GM23248 (cell line): ENCODE results near the gene LIN28B. TPM values are rescaled to one million over a fixed set of nuclear protein-coding genes. Genes with fewer than 3 reads are reported as not detected.

Source experiments
- DNase-seq: peaks from one replicate; pipeline ENCODE4 v3.0.0-alpha.2; 2015
- H2AFZ ChIP-seq: fragments of 200-600 bp; sonication (generic); 2 replicates; pipeline ENCODE4 v1.6.1; 2016; ENCODE audit warnings: antibody characterized with exemption
- H3F3A ChIP-seq: fragments of 200-600 bp; sonication (generic); 2 replicates; pipeline ENCODE4 v1.6.1; 2016; ENCODE audit warnings: mild to moderate bottlenecking, antibody characterized with exemption, mixed run types; ENCODE audit not compliant: insufficient read depth
- H3K27ac ChIP-seq: fragments of 200-600 bp; sonication (generic); 2 replicates; pipeline ENCODE4 v1.5.1; 2016; ENCODE audit warnings: mild to moderate bottlenecking
- H3K27me3 ChIP-seq: fragments of 200-600 bp; sonication (generic); replicated peaks from 2 replicates; pipeline ENCODE4 v1.6.1; 2016; ENCODE audit warnings: mild to moderate bottlenecking; ENCODE audit not compliant: insufficient read depth
- H3K36me3 ChIP-seq: fragments of 200-600 bp; sonication (generic); 2 replicates; pipeline ENCODE4 v1.6.1; 2016; ENCODE audit warnings: low read depth, mild to moderate bottlenecking
- H3K4me1 ChIP-seq: fragments of 200-600 bp; sonication (generic); 2 replicates; pipeline ENCODE4 v1.6.1; 2016; ENCODE audit warnings: mild to moderate bottlenecking; ENCODE audit not compliant: insufficient read depth
- H3K4me2 ChIP-seq: fragments of 200-600 bp; sonication (generic); one replicate; pipeline ENCODE4 v1.6.1; 2016; ENCODE audit warnings: mild to moderate bottlenecking; ENCODE audit not compliant: unreplicated experiment
- H3K4me3 ChIP-seq: fragments of 200-600 bp; sonication (generic); 2 replicates; pipeline ENCODE4 v1.5.1; 2016; ENCODE audit warnings: mild to moderate bottlenecking
- H3K79me2 ChIP-seq: fragments of 200-600 bp; sonication (generic); 2 replicates; pipeline ENCODE4 v1.6.1; 2016; ENCODE audit warnings: mild to moderate bottlenecking; ENCODE audit not compliant: insufficient read depth
- H3K9ac ChIP-seq: fragments of 200-600 bp; sonication (generic); 2 replicates; pipeline ENCODE4 v1.6.1; 2016; ENCODE audit warnings: mild to moderate bottlenecking
- H3K9me2 ChIP-seq: fragments of 200-600 bp; sonication (generic); 2 replicates; pipeline ENCODE4 v1.6.1; 2016; ENCODE audit warnings: mixed run types, mild to moderate bottlenecking, moderate library complexity; ENCODE audit not compliant: insufficient read depth
- H3K9me3 ChIP-seq: fragments of 200-600 bp; sonication (generic); one replicate; pipeline ENCODE4 v1.6.1; 2017; ENCODE audit warnings: low read depth
- H4K20me1 ChIP-seq: fragments of 200-600 bp; sonication (generic); 2 replicates; pipeline ENCODE4 v1.6.0; 2016; ENCODE audit not compliant: insufficient read depth
- EZH2 ChIP-seq: fragments of 200-600 bp; sonication (generic); IDR thresholded peaks from 2 replicates; pipeline ENCODE4 v1.6.1; 2018; ENCODE audit warnings: antibody characterized with exemption, mild to moderate bottlenecking; ENCODE audit not compliant: insufficient read depth, poor library complexity, severe bottlenecking
- EZH2phosphoT487 ChIP-seq: fragments of 200-600 bp; sonication (generic); IDR thresholded peaks from 2 replicates; pipeline ENCODE4 v1.6.1; 2018; ENCODE audit warnings: antibody characterized with exemption, moderate library complexity, mild to moderate bottlenecking, low read depth; ENCODE audit not compliant: insufficient read depth
- WGBS, 2 experiments: methylation state at CpG; one replicate each; pipeline ENCODE4 v1.1.6; 2015 to 2017; ENCODE audit warnings: low lambda C conversion rate in 2 of 2, low coverage in 1 of 2; ENCODE audit errors: missing lambda C conversion rate in 2 of 2; 5-methylcytosine and 5-hydroxymethylcytosine counted together
- in situ Hi-C: fragments of 300-500 bp; cut with MboI; formaldehyde crosslinking; loops from 2 replicates; pipeline ENCODE4 v1.15.0; 2020
- polyA plus RNA-seq: library from polyadenylated mRNA; unstranded; fragments of >200 nt; fragmentation: Nextera tagmentation; extraction: Ambion mirVana; gene quantifications from 2 replicates; pipeline ENCODE4 v1.2.1, GENCODE V29; 2016
- total RNA-seq: library from RNA; depleted of rRNA; stranded (reverse); fragments of >200 nt; shearing (Covaris generic); gene quantifications from 2 replicates; pipeline ENCODE4 v1.2.3, GENCODE V29; 2014

Gene LIN28B
- total and polyA plus RNA-seq, 2 experiments from 2014 or later = not detected

GRCh38 chr6:104954190-104954797 lies 2.6 kb upstream of the LIN28B start:
- H3K79me2 ChIP-seq = no peaks in the 10 kb centered on the region
- H3K27ac ChIP-seq = no peak overlapping the region
- no peak overlapping the region for H3K4me3 ChIP-seq
- H3K9ac ChIP-seq = no peak overlapping the region
- 11% methylated on average over 4 of the region's 4 CpGs for WGBS, 2 experiments
- H4K20me1 ChIP-seq = no peaks in the 10 kb centered on the region
- no peaks in the 10 kb centered on the region for H3K9me2 ChIP-seq
- TF ChIP-seq EZH2phosphoT487 (no peak), EZH2 (no peak)
- H3K27me3 ChIP-seq = peaks cover 89% of the 10 kb centered on the region
- H3F3A ChIP-seq = no peaks in the 10 kb centered on the region
- DNase-seq = no peak
- in situ Hi-C loops = no loop called here
- no peaks in the 10 kb centered on the region for H3K4me1 ChIP-seq
- no peaks in the 10 kb centered on the region for H3K9me3 ChIP-seq
- no peak overlapping the region for H2AFZ ChIP-seq
- no peaks in the 10 kb centered on the region for H3K36me3 ChIP-seq
- no peak overlapping the region for H3K4me2 ChIP-seq

- in situ Hi-C loops = no loop called here
These were observed 1.4 kb upstream of the LIN28B start for GRCh38 chr6:104955491-104955890.

GRCh38 chr6:104955927-104956730 lies 778 bp upstream of the LIN28B start:
- H3K36me3 ChIP-seq = no peaks in the 10 kb centered on the region
- peaks cover 80% of the 10 kb centered on the region for H3K27me3 ChIP-seq
- no peak for DNase-seq
- no peaks in the 10 kb centered on the region for H3K9me3 ChIP-seq
- H3K4me3 ChIP-seq = no peak overlapping the region
- H3K4me1 ChIP-seq = no peaks in the 10 kb centered on the region
- H3K9me2 ChIP-seq = no peaks in the 10 kb centered on the region
- in situ Hi-C loops = no loop called here
- 9 to 10% methylated on average over 15 to 16 of the region's 16 CpGs for WGBS, 2 experiments
- H3K27ac ChIP-seq = no peak overlapping the region
- no peak overlapping the region for H3K4me2 ChIP-seq
- H3K79me2 ChIP-seq = no peaks in the 10 kb centered on the region
- H3F3A ChIP-seq = no peaks in the 10 kb centered on the region
- TF ChIP-seq EZH2 = peak; percentile 52
- no peak for TF ChIP-seq EZH2phosphoT487
- H4K20me1 ChIP-seq = no peaks in the 10 kb centered on the region
- H3K9ac ChIP-seq = no peak overlapping the region
- H2AFZ ChIP-seq = no peak overlapping the region

More at GRCh38 chr6:104955491-104955890, 1.4 kb upstream of the LIN28B start:
- H3K9ac ChIP-seq = no peak overlapping the region
- H3K4me3 ChIP-seq = no peak overlapping the region
- H4K20me1 ChIP-seq = no peaks in the 10 kb centered on the region
- no peak for TF ChIP-seq EZH2
- TF ChIP-seq EZH2phosphoT487 = no peak
- no peaks in the 10 kb centered on the region for H3K9me3 ChIP-seq
- no peaks in the 10 kb centered on the region for H3K36me3 ChIP-seq
- no peaks in the 10 kb centered on the region for H3F3A ChIP-seq
- H3K9me2 ChIP-seq = no peaks in the 10 kb centered on the region
- 9 to 20% methylated on average over 5 of the region's 5 CpGs for WGBS, 2 experiments
- no peaks in the 10 kb centered on the region for H3K4me1 ChIP-seq
- H3K4me2 ChIP-seq = no peak overlapping the region
- no peak for DNase-seq
- H3K27me3 ChIP-seq = peaks cover 86% of the 10 kb centered on the region
- H2AFZ ChIP-seq = no peak overlapping the region
- H3K27ac ChIP-seq = no peak overlapping the region
- no peaks in the 10 kb centered on the region for H3K79me2 ChIP-seq

GRCh38 chr6:104957301-104958177 lies 632 bp downstream of the LIN28B start:
- 22 to 24% methylated on average over 20 to 21 of the region's 21 CpGs for WGBS, 2 experiments
- Histone ChIP-seq H2AFZ (no peak overlapping the region), H3K27ac (no peak overlapping the region), H3K4me3 (no peak overlapping the region), H3K79me2 (no peaks in the 10 kb centered on the region), H3K27me3 (peaks cover 66% of the 10 kb centered on the region), H3K36me3 (no peaks in the 10 kb centered on the region), H4K20me1 (no peaks in the 10 kb centered on the region), H3K4me1 (no peaks in the 10 kb centered on the region), H3K4me2 (no peak overlapping the region), H3K9me3 (no peaks in the 10 kb centered on the region), H3K9ac (no peak overlapping the region), H3F3A (no peaks in the 10 kb centered on the region), H3K9me2 (no peaks in the 10 kb centered on the region)
- in situ Hi-C loops = no loop called here
- no peak for DNase-seq
- TF ChIP-seq EZH2 = no peak
- no peak for TF ChIP-seq EZH2phosphoT487
